ENCODE measurements around the gene TSTD1.

DNA sequence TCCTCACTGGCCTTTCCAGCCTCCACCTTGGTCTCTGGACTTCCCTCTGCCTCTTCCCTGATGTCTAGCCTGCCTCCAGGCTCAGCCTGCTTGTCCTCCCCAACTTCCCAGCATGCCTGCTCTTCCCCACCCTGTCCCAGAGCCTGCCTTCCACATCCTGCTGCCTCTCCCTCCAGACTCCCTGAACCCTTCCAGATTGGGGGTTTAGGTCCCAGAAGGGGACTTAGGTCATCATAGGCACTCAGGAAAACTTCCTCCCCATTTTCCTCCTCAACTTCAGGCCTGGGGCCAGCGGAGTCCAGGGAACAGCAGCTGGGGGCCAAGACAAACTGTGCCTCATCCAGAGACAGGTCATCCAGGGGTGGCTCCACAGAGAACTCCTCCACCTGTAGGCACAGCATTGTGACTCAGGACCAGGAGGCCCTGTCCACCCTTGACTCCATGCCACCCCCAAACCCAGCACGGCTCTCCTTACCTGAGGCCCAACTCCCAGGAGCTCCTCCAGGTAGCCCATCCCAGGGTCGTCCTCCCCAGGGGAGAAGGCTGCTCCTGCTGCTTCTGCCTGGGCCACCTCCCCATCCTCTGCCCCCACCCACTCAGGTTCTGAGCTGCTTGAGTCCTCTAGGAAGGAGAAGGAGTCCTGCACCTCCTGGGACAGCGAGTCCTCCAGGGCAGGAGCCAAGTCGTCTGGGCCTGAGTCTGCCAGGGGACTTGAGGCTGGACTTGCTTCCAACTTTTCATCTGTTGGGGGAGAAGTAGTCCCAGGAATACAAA is 10.4 kb upstream of the TSTD1 start:
- TF ChIP-seq, protein P1, sequence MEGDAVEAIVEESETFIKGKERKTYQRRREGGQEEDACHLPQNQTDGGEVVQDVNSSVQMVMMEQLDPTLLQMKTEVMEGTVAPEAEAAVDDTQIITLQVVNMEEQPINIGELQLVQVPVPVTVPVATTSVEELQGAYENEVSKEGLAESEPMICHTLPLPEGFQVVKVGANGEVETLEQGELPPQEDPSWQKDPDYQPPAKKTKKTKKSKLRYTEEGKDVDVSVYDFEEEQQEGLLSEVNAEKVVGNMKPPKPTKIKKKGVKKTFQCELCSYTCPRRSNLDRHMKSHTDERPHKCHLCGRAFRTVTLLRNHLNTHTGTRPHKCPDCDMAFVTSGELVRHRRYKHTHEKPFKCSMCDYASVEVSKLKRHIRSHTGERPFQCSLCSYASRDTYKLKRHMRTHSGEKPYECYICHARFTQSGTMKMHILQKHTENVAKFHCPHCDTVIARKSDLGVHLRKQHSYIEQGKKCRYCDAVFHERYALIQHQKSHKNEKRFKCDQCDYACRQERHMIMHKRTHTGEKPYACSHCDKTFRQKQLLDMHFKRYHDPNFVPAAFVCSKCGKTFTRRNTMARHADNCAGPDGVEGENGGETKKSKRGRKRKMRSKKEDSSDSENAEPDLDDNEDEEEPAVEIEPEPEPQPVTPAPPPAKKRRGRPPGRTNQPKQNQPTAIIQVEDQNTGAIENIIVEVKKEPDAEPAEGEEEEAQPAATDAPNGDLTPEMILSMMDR (IDR thresholded peaks at IDR 0.05; ENCODE audit: insufficient read depth, low read length) = no peak
- TF ChIP-seq, protein P2, sequence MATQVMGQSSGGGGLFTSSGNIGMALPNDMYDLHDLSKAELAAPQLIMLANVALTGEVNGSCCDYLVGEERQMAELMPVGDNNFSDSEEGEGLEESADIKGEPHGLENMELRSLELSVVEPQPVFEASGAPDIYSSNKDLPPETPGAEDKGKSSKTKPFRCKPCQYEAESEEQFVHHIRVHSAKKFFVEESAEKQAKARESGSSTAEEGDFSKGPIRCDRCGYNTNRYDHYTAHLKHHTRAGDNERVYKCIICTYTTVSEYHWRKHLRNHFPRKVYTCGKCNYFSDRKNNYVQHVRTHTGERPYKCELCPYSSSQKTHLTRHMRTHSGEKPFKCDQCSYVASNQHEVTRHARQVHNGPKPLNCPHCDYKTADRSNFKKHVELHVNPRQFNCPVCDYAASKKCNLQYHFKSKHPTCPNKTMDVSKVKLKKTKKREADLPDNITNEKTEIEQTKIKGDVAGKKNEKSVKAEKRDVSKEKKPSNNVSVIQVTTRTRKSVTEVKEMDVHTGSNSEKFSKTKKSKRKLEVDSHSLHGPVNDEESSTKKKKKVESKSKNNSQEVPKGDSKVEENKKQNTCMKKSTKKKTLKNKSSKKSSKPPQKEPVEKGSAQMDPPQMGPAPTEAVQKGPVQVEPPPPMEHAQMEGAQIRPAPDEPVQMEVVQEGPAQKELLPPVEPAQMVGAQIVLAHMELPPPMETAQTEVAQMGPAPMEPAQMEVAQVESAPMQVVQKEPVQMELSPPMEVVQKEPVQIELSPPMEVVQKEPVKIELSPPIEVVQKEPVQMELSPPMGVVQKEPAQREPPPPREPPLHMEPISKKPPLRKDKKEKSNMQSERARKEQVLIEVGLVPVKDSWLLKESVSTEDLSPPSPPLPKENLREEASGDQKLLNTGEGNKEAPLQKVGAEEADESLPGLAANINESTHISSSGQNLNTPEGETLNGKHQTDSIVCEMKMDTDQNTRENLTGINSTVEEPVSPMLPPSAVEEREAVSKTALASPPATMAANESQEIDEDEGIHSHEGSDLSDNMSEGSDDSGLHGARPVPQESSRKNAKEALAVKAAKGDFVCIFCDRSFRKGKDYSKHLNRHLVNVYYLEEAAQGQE (IDR thresholded peaks at IDR 0.05; ENCODE audit: insufficient replicate concordance, low read depth) = no peak
- TF ChIP-seq POLR2AphosphoS5 (IDR thresholded peaks at IDR 0.05; ENCODE audit: low read depth) = no peak; the same call in 1 of the 2 replicates
- no peak for TF ChIP-seq GABPA (IDR thresholded peaks at IDR 0.05; ENCODE audit: low read depth)

Measured in HL-60 (cell line).